Measurements from ENCODE around the gene SRP19.
"Not testable (repeated sequence)": the region's sequence is repeated elsewhere in the genome, so short reads cannot be mapped to it uniquely, and the experiment has no call there.

The SRP19 gene

DNA sequence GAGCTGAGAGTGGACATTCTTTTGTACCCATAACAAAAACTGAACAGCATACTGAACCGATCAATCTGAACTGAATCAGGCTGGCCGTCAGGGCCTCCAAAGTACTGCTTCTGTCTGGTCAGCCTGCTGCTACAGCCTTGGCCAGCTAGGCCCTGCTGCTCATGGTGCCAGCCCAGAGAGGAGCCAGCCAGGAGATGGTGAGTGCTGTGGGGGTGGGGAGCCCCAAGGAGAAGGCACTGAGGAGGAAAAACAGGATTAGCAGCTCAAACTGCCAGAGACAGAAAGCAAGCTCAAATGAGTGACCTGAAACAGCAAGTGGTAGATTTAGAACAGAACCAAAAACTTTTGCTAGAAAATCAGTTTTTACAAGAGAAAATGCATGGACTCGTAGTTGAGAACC is 23.9 kb downstream of the SRP19 start:
- no peak for ATAC-seq
- TF ChIP-seq OSR1 (CRISPR knock-in tag; IDR thresholded peaks at IDR 0.05) (no peak), ZNF70 (CRISPR knock-in tag; IDR thresholded peaks at IDR 0.05) (no peak), GLIS3 (CRISPR knock-in tag; IDR thresholded peaks at IDR 0.05) (no peak), ARNTL (CRISPR knock-in tag; IDR thresholded peaks at IDR 0.05; ENCODE audit: borderline replicate concordance, low read depth) (no peak), CSDC2 (CRISPR knock-in tag; IDR thresholded peaks at IDR 0.05) (no peak), TOX (CRISPR knock-in tag; IDR thresholded peaks at IDR 0.05; ENCODE audit: borderline replicate concordance) (no peak), ZC3H10 (CRISPR knock-in tag; IDR thresholded peaks at IDR 0.05) (no peak), ESRRG (CRISPR knock-in tag; IDR thresholded peaks at IDR 0.05) (no peak), ISL1 (CRISPR knock-in tag; IDR thresholded peaks at IDR 0.05) (no peak), TCF4 (CRISPR knock-in tag; IDR thresholded peaks at IDR 0.05; ENCODE audit: borderline replicate concordance) (no peak)
- TF ChIP-seq, protein P1, sequence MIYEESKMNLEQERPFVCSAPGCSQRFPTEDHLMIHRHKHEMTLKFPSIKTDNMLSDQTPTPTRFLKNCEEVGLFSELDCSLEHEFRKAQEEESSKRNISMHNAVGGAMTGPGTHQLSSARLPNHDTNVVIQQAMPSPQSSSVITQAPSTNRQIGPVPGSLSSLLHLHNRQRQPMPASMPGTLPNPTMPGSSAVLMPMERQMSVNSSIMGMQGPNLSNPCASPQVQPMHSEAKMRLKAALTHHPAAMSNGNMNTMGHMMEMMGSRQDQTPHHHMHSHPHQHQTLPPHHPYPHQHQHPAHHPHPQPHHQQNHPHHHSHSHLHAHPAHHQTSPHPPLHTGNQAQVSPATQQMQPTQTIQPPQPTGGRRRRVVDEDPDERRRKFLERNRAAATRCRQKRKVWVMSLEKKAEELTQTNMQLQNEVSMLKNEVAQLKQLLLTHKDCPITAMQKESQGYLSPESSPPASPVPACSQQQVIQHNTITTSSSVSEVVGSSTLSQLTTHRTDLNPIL (CRISPR knock-in tag; IDR thresholded peaks at IDR 0.05; ENCODE audit: low read depth), result no peak
- TF ChIP-seq, protein P2, sequence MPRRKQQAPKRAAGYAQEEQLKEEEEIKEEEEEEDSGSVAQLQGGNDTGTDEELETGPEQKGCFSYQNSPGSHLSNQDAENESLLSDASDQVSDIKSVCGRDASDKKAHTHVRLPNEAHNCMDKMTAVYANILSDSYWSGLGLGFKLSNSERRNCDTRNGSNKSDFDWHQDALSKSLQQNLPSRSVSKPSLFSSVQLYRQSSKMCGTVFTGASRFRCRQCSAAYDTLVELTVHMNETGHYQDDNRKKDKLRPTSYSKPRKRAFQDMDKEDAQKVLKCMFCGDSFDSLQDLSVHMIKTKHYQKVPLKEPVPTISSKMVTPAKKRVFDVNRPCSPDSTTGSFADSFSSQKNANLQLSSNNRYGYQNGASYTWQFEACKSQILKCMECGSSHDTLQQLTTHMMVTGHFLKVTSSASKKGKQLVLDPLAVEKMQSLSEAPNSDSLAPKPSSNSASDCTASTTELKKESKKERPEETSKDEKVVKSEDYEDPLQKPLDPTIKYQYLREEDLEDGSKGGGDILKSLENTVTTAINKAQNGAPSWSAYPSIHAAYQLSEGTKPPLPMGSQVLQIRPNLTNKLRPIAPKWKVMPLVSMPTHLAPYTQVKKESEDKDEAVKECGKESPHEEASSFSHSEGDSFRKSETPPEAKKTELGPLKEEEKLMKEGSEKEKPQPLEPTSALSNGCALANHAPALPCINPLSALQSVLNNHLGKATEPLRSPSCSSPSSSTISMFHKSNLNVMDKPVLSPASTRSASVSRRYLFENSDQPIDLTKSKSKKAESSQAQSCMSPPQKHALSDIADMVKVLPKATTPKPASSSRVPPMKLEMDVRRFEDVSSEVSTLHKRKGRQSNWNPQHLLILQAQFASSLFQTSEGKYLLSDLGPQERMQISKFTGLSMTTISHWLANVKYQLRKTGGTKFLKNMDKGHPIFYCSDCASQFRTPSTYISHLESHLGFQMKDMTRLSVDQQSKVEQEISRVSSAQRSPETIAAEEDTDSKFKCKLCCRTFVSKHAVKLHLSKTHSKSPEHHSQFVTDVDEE (CRISPR knock-in tag; IDR thresholded peaks at IDR 0.05), result no peak

DNA sequence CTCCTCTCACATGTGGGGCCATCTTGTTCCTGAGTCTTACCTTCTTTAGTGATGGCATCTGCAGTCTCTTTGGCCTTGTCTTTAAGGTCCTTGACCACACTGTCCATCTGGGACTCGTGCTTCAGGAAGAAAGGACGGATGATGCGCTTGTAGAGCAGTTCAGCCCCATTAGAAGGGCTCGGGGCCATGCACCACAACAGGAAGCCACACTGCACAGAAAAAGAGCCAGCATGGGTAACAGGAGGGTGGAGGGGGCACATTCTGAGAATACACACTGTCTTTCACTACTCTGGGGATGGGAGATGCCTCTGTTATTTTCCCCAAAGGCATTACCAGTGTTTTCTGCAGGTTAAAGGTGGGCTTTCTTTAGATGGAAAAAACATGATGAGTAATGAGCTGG is 25.9 kb downstream of the SRP19 start:
- TF ChIP-seq, protein P3, sequence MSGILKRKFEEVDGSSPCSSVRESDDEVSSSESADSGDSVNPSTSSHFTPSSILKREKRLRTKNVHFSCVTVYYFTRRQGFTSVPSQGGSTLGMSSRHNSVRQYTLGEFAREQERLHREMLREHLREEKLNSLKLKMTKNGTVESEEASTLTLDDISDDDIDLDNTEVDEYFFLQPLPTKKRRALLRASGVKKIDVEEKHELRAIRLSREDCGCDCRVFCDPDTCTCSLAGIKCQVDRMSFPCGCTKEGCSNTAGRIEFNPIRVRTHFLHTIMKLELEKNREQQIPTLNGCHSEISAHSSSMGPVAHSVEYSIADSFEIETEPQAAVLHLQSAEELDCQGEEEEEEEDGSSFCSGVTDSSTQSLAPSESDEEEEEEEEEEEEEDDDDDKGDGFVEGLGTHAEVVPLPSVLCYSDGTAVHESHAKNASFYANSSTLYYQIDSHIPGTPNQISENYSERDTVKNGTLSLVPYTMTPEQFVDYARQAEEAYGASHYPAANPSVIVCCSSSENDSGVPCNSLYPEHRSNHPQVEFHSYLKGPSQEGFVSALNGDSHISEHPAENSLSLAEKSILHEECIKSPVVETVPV (CRISPR knock-in tag; IDR thresholded peaks at IDR 0.05), result no peak
- TF ChIP-seq ISL1 (CRISPR knock-in tag; IDR thresholded peaks at IDR 0.05), result no peak
- TF ChIP-seq ZC3H10 (CRISPR knock-in tag; IDR thresholded peaks at IDR 0.05), result no peak
- TF ChIP-seq, protein P2 (CRISPR knock-in tag; IDR thresholded peaks at IDR 0.05), result no peak
- no peak for TF ChIP-seq TOX (CRISPR knock-in tag; IDR thresholded peaks at IDR 0.05; ENCODE audit: borderline replicate concordance)
- no peak for ATAC-seq

DNA sequence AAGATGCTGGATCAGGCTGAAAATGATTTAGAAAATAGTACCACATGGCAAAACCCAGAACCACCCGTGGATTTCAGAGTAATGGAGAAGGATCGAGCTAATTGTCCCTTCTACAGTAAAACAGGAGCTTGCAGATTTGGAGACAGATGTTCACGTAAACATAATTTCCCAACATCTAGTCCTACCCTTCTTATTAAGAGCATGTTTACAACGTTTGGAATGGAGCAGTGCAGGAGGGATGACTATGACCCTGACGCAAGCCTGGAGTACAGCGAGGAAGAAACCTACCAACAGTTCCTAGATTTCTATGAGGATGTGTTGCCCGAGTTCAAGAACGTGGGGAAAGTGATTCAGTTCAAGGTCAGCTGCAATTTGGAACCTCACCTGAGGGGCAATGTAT is 31.0 kb downstream of the SRP19 start:
- ATAC-seq, result not testable (repeated sequence)

DNA sequence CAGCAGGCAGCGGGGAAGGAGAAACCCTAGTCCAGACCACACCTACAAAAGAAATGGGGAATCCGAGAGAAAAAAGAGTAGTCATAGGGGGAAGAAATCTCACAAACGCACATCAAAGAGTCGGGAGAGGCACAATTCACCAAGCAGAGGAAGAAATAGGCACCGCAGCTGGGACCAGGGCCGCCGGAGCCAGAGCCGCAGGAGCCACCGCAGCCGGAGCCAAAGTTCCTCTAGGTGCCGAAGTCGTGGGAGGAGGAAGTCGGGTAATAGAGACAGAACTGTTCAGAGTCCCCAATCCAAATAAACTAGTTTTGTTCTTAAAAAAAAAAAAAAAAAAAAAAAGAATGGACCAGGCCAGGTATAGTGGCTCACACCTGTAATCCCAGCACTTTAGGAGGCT is 31.7 kb downstream of the SRP19 start:
- TF ChIP-seq ARNTL (CRISPR knock-in tag; IDR thresholded peaks at IDR 0.05; ENCODE audit: borderline replicate concordance, low read depth) (no peak), OSR1 (CRISPR knock-in tag; IDR thresholded peaks at IDR 0.05) (no peak)
- TF ChIP-seq, protein P4, sequence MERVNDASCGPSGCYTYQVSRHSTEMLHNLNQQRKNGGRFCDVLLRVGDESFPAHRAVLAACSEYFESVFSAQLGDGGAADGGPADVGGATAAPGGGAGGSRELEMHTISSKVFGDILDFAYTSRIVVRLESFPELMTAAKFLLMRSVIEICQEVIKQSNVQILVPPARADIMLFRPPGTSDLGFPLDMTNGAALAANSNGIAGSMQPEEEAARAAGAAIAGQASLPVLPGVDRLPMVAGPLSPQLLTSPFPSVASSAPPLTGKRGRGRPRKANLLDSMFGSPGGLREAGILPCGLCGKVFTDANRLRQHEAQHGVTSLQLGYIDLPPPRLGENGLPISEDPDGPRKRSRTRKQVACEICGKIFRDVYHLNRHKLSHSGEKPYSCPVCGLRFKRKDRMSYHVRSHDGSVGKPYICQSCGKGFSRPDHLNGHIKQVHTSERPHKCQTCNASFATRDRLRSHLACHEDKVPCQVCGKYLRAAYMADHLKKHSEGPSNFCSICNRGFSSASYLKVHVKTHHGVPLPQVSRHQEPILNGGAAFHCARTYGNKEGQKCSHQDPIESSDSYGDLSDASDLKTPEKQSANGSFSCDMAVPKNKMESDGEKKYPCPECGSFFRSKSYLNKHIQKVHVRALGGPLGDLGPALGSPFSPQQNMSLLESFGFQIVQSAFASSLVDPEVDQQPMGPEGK (CRISPR knock-in tag; IDR thresholded peaks at IDR 0.05; ENCODE audit: borderline replicate concordance), result no peak
- ATAC-seq, result no peak

DNA sequence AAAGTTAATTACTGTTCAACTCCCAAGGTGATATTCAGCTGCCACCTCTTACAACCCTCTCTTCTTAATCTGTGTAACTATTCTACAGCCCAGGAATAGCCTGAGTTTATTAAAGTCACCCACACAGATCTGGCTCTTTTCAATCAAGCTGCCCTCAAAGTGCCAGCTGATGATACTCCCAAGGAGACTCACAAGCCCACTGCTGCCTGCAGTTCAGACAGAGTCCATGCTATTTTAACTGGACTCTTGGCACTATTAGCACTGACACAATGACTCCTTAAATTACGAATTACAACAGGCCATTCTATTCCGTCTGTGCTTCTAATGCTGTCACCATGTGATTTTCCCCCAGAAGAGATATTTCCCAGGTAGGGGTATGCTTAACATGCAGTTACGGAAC is 34.6 kb downstream of the SRP19 start:
- no peak for ATAC-seq
- TF ChIP-seq, protein P4 (CRISPR knock-in tag; IDR thresholded peaks at IDR 0.05; ENCODE audit: borderline replicate concordance), result no peak
- TF ChIP-seq TOX (CRISPR knock-in tag; IDR thresholded peaks at IDR 0.05; ENCODE audit: borderline replicate concordance) (no peak), ISL1 (CRISPR knock-in tag; IDR thresholded peaks at IDR 0.05) (no peak), ZNF70 (CRISPR knock-in tag; IDR thresholded peaks at IDR 0.05) (no peak), BACH2 (CRISPR knock-in tag; IDR thresholded peaks at IDR 0.05; ENCODE audit: borderline replicate concordance) (no peak), GLIS3 (CRISPR knock-in tag; IDR thresholded peaks at IDR 0.05) (no peak)
- TF ChIP-seq, protein P2 (CRISPR knock-in tag; IDR thresholded peaks at IDR 0.05), result no peak
- TF ChIP-seq, protein P3 (CRISPR knock-in tag; IDR thresholded peaks at IDR 0.05), result no peak

Data from SK-N-SH treated with all-trans-retinoic acid at 6 μM for 48 hours (cell line).